PC-9 (cell line): ENCODE data around the gene ANKRD11. TPM values are rescaled to one million over a fixed set of nuclear protein-coding genes. Genes with fewer than 3 reads are reported as not detected.

Experiments
- BruUV-seq: library from RNA; stranded (reverse); fragments of 400-500 nt; replicated peaks from 2 replicates; lab custom pipeline; 2021; lab: Mats Ljungman, UMichigan
- CTCF ChIA-PET: fragments of 300-600 bp; sonication (Branson Sonifier 250); formaldehyde crosslinking; loops from one replicate; lab custom pipeline; 2022; ENCODE audit warnings: antibody characterized with exemption; lab: Charles Lee
- POLR2A ChIA-PET: fragments of 300-600 bp; sonication (Branson Sonifier 250); formaldehyde crosslinking; loops from one replicate; lab custom pipeline; 2022; ENCODE audit warnings: antibody characterized with exemption; ENCODE audit not compliant: unreplicated experiment; lab: Charles Lee
- DNase-seq, 2 experiments: peaks; one replicate each; pipeline versions ENCODE4 v3.0.0 to v3.0.0-alpha.2; 2015 to 2022; ENCODE audit warnings: mixed read lengths in 1 of 2
- H2AFZ ChIP-seq: fragments of 200-600 bp; sonication (generic); 2 replicates; pipeline ENCODE4 v1.8.1; 2017; ENCODE audit warnings: antibody characterized with exemption
- H3F3A ChIP-seq: fragments of 200-600 bp; sonication (generic); 2 replicates; pipeline ENCODE4 v1.8.1; 2017; ENCODE audit warnings: antibody characterized with exemption, mild to moderate bottlenecking, low read depth; ENCODE audit not compliant: insufficient read depth
- H3K27ac ChIP-seq: fragments of 200-600 bp; sonication (generic); 2 replicates; pipeline ENCODE4 v1.6.1; 2016; ENCODE audit warnings: mixed run types
- H3K27me3 ChIP-seq: fragments of 200-600 bp; sonication (generic); 2 replicates; pipeline ENCODE4 v1.6.1; 2016; ENCODE audit warnings: low read depth, mixed run types; ENCODE audit not compliant: insufficient read depth
- H3K36me3 ChIP-seq: fragments of 200-600 bp; sonication (generic); 2 replicates; pipeline ENCODE4 v1.6.1; 2016; ENCODE audit warnings: low read depth, mixed run types
- H3K4me1 ChIP-seq: fragments of 200-600 bp; sonication (generic); replicated peaks from 2 replicates; pipeline ENCODE4 v1.6.1; 2016; ENCODE audit warnings: mixed run types; ENCODE audit not compliant: insufficient read depth
- H3K4me2 ChIP-seq: fragments of 200-600 bp; sonication (generic); 2 replicates; pipeline ENCODE4 v1.6.1; 2017; ENCODE audit warnings: mixed run types
- H3K4me3 ChIP-seq: fragments of 200-600 bp; sonication (generic); 2 replicates; pipeline ENCODE4 v1.6.1; 2016; ENCODE audit warnings: mixed run types
- H3K79me2 ChIP-seq: fragments of 200-600 bp; sonication (generic); 2 replicates; pipeline ENCODE4 v1.6.1; 2017; ENCODE audit warnings: low read depth, mixed run types
- H3K9me2 ChIP-seq: fragments of 200-600 bp; sonication (generic); 2 replicates; pipeline ENCODE4 v1.8.1; 2017; ENCODE audit warnings: mild to moderate bottlenecking; ENCODE audit not compliant: insufficient read depth
- H3K9me3 ChIP-seq: fragments of 200-600 bp; sonication (generic); 2 replicates; pipeline ENCODE4 v1.8.1; 2016; ENCODE audit warnings: low read depth; ENCODE audit not compliant: insufficient read depth
- H4K20me1 ChIP-seq: fragments of 200-600 bp; sonication (generic); 2 replicates; pipeline ENCODE4 v1.8.1; 2017; ENCODE audit not compliant: insufficient read depth
- CTCF ChIP-seq: fragments of 200-600 bp; sonication (generic); conservative IDR thresholded peaks from 2 replicates; pipeline ENCODE4 v1.6.1; 2017; ENCODE audit warnings: mixed run types, antibody characterized with exemption, mild to moderate bottlenecking, moderate library complexity
- EZH2 ChIP-seq: fragments of 200-600 bp; sonication (generic); IDR thresholded peaks from 2 replicates; pipeline ENCODE4 v1.8.0; 2017; ENCODE audit warnings: antibody characterized with exemption, low read depth
- intact Hi-C: fragments of 100-400 bp; cut with micrococcal nuclease; formaldehyde crosslinking; loops from one replicate; pipeline ENCODE4 v1.10.0; 2022; ENCODE audit not compliant: unreplicated experiment
- total RNA-seq: library from RNA; stranded (reverse); gene quantifications from 2 replicates; pipeline ENCODE4 v1.2.3, GENCODE V29; 2021

Gene ANKRD11
- total RNA-seq, 1 experiment from 2014 or later: 220 TPM

GRCh38 chr16:89401641-89402445 is 88.5 kb downstream of the ANKRD11 start:
- no peak overlapping the region for H3K4me2 ChIP-seq
- H3K4me1 ChIP-seq: no peaks in the 10 kb centered on the region
- peaks cover 88% of the 10 kb centered on the region for H3K79me2 ChIP-seq
- ChIA-PET POLR2A (no interaction called here), CTCF (no interaction called here)
- BruUV-seq: no TSS peak
- H3K9me3 ChIP-seq: no peaks in the 10 kb centered on the region
- no peaks in the 10 kb centered on the region for H3K9me2 ChIP-seq
- intact Hi-C loops: no loop called here
- no peaks in the 10 kb centered on the region for H3K36me3 ChIP-seq
- no peak overlapping the region for H3K4me3 ChIP-seq
- H3F3A ChIP-seq: peaks cover 42% of the 10 kb centered on the region
- TF ChIP-seq EZH2 (no peak), CTCF (no peak)
- H4K20me1 ChIP-seq: peaks cover 90% of the 10 kb centered on the region
- no peak for DNase-seq
- H3K27me3 ChIP-seq: no peaks in the 10 kb centered on the region
- H3K27ac ChIP-seq: no peak overlapping the region
- no peak overlapping the region for H2AFZ ChIP-seq

- no peak overlapping the region for H3K27ac ChIP-seq
- H3F3A ChIP-seq: peaks cover 48% of the 10 kb centered on the region
- TF ChIP-seq CTCF (no peak), EZH2 (no peak)
- H3K4me1 ChIP-seq: peaks cover 2% of the 10 kb centered on the region; the same call in 1 of the 2 replicates
- ChIA-PET POLR2A (no interaction called here), CTCF (no interaction called here)
- H2AFZ ChIP-seq: no peak overlapping the region
- peaks cover 88% of the 10 kb centered on the region for H3K79me2 ChIP-seq
- intact Hi-C loops: no loop called here
- H3K36me3 ChIP-seq: no peaks in the 10 kb centered on the region
- no TSS peak for BruUV-seq
- no peaks in the 10 kb centered on the region for H3K9me3 ChIP-seq
- H3K9me2 ChIP-seq: no peaks in the 10 kb centered on the region
- H3K4me3 ChIP-seq: no peak overlapping the region
- H3K4me2 ChIP-seq: no peak overlapping the region
- no peaks in the 10 kb centered on the region for H3K27me3 ChIP-seq
- H4K20me1 ChIP-seq: peaks cover 90% of the 10 kb centered on the region
- no peak for DNase-seq
Observed at GRCh38 chr16:89401205-89401604, 89.2 kb downstream of the ANKRD11 start.

GRCh38 chr16:89400740-89401139 is 89.6 kb downstream of the ANKRD11 start:
- BruUV-seq: no TSS peak
- no peaks in the 10 kb centered on the region for H3K36me3 ChIP-seq

More at GRCh38 chr16:89400740-89401139, 89.6 kb downstream of the ANKRD11 start:
- Histone ChIP-seq H3K79me2 (peaks cover 88% of the 10 kb centered on the region), H4K20me1 (peaks cover 90% of the 10 kb centered on the region), H3F3A (peaks cover 53% of the 10 kb centered on the region), H3K4me3 (no peak overlapping the region), H2AFZ (no peak overlapping the region), H3K9me3 (no peaks in the 10 kb centered on the region), H3K4me1 (peaks cover 6% of the 10 kb centered on the region), H3K27me3 (no peaks in the 10 kb centered on the region), H3K9me2 (no peaks in the 10 kb centered on the region), H3K4me2 (no peak overlapping the region), H3K27ac (no peak overlapping the region)
- POLR2A ChIA-PET: no interaction called here
- no peak for DNase-seq
- TF ChIP-seq EZH2 (no peak), CTCF (no peak)
- intact Hi-C loops: no loop called here
- CTCF ChIA-PET: no interaction called here
